Esophagus (tissue), 2 donors: ENCODE results near the gene CDH18. TPM values are rescaled to one million over a fixed set of nuclear protein-coding genes. Genes with fewer than 3 reads are reported as not detected.

Source experiments
- H3K27ac ChIP-seq, 2 donors: one replicate each; pipeline ENCODE4 v1.5.1; 2013; ENCODE audit warnings: low read depth in 2 of 2, mild to moderate bottlenecking in 2 of 2, inconsistent platforms in 1 of 2, low read length in 1 of 2, moderate library complexity in 1 of 2
- H3K27me3 ChIP-seq, 2 donors: one replicate each; pipeline ENCODE4 v1.6.1; 2013; ENCODE audit warnings: low read length in 2 of 2, control low read depth in 1 of 2, mild to moderate bottlenecking in 1 of 2; ENCODE audit not compliant: insufficient read depth in 2 of 2, control insufficient read depth in 1 of 2
- H3K36me3 ChIP-seq, 2 donors: one replicate each; pipeline ENCODE4 v1.6.1; 2013; ENCODE audit warnings: low read length in 1 of 2; ENCODE audit not compliant: control insufficient read depth in 2 of 2, insufficient read depth in 2 of 2
- H3K4me1 ChIP-seq, 2 donors: one replicate each; pipeline ENCODE4 v1.6.1; 2013; ENCODE audit warnings: low read length in 1 of 2; ENCODE audit not compliant: control insufficient read depth in 2 of 2, insufficient read depth in 2 of 2
- H3K4me3 ChIP-seq, 2 donors: one replicate each; pipeline ENCODE4 v1.5.1; 2013; ENCODE audit warnings: low read length in 2 of 2, mild to moderate bottlenecking in 2 of 2, low read depth in 1 of 2, moderate library complexity in 1 of 2
- H3K9me3 ChIP-seq, 2 donors: one replicate each; pipeline ENCODE4 v1.6.1; 2013; ENCODE audit warnings: mild to moderate bottlenecking in 2 of 2, low read depth in 1 of 2, low read length in 1 of 2, moderate library complexity in 1 of 2; ENCODE audit not compliant: control insufficient read depth in 2 of 2, insufficient read depth in 1 of 2
- WGBS, 2 donors: extraction: QIAGEN DNeasy Blood & Tissue Kit; methylation state at CpG; one replicate each; pipeline ENCODE4 v1.1.7; 2013; 5-methylcytosine and 5-hydroxymethylcytosine counted together
- polyA plus RNA-seq, 2 donors: library from polyadenylated mRNA; stranded (reverse); fragments of 200-250 nt; gene quantifications; one replicate each; pipeline ENCODE4 v1.2.3, GENCODE V29; 2013
- donor health status: healthy with polysubstance abuse.
- donor health status: Bipolar disorder and iron deficiency.

The CDH18 gene
- polyA plus RNA-seq, 2 donors, result not detected

GRCh38 chr5:20017021-20017420 is 29.0 kb upstream of the CDH18 start:
- no peak overlapping the region for H3K4me3 ChIP-seq
- H3K36me3 ChIP-seq, result no peaks in the 10 kb centered on the region
- WGBS, 2 donors, result 77 to 78% methylated on average over 1 of the region's 1 CpG
- H3K4me1 ChIP-seq, result no peaks in the 10 kb centered on the region
- no peaks in the 10 kb centered on the region for H3K27me3 ChIP-seq
- peaks cover 0 to 6% of the 10 kb centered on the region in 2 donors for H3K9me3 ChIP-seq
- no peak overlapping the region for H3K27ac ChIP-seq

- Histone ChIP-seq H3K4me3 (no peak overlapping the region), H3K9me3 (no peaks in the 10 kb centered on the region), H3K27ac (no peak overlapping the region), H3K27me3 (no peaks in the 10 kb centered on the region), H3K36me3 (no peaks in the 10 kb centered on the region), H3K4me1 (no peaks in the 10 kb centered on the region)
Observed at GRCh38 chr5:20000416-20000815, 12.4 kb upstream of the CDH18 start.

GRCh38 chr5:19988457-19988856 is 457 bp upstream of the CDH18 start:
- peaks cover 0 to 4% of the 10 kb centered on the region in 2 donors for H3K4me1 ChIP-seq
- H3K27me3 ChIP-seq, result no peaks in the 10 kb centered on the region
- 26 to 30% methylated on average over 12 of the region's 12 CpGs for WGBS, 2 donors
- H3K9me3 ChIP-seq, result no peaks in the 10 kb centered on the region
- no peak overlapping the region for H3K4me3 ChIP-seq
- no peaks in the 10 kb centered on the region for H3K36me3 ChIP-seq
- H3K27ac ChIP-seq, result no peak overlapping the region

DNA sequence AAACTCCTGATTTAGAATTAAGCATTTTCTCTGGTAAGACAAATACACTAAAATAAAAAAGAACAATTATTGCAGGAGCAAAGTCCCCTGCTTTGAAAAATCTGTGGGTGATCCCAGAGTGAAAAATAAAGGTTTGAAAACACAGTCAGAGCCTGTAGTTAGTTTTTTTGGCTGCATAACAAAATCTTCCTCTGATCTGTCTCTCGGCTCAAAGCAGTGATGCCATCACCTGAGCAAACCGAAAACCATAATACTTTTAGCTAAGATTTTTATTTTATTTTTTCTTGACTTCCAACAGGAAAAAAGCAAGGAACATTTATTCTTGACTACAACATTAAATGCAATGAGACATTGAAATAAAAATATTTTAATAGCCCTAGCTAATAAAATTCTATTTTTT is 1.2 kb downstream of the CDH18 start:
- H3K27me3 ChIP-seq, result no peaks in the 10 kb centered on the region
- H3K27ac ChIP-seq, result no peak overlapping the region
- peaks cover 0 to 4% of the 10 kb centered on the region in 2 donors for H3K4me1 ChIP-seq
- H3K9me3 ChIP-seq, result no peaks in the 10 kb centered on the region
- WGBS, 2 donors, result 87 to 92% methylated on average over 2 of the region's 2 CpGs
- no peak overlapping the region for H3K4me3 ChIP-seq
- no peaks in the 10 kb centered on the region for H3K36me3 ChIP-seq

GRCh38 chr5:19986031-19986619 is 1.9 kb downstream of the CDH18 start:
- Histone ChIP-seq H3K4me1 (peaks cover 0 to 4% of the 10 kb centered on the region in 2 donors), H3K4me3 (no peak overlapping the region), H3K27me3 (no peaks in the 10 kb centered on the region), H3K27ac (no peak overlapping the region), H3K36me3 (no peaks in the 10 kb centered on the region), H3K9me3 (no peaks in the 10 kb centered on the region)
- 54 to 71% methylated on average over 1 of the region's 1 CpG for WGBS, 2 donors

DNA sequence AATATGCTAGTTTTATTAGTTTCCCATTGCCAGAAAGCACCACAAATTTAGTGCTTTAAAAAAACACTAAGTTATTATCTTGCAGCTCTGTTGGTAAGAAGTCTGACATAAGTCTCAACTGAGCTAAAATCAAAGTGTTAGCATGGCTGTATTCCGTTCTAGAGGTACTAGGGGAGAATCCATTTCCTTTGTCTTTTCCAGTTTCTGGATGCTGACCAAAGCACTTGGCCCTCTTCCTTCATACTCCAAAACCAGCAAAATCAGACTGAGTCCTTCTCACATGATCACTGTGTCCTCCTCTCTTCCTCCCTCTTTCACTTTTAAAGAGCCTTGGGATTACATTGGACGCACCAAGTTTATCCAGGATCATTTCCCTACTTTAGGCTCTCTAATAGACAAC is 9.5 kb downstream of the CDH18 start:
- no peak overlapping the region for H3K4me3 ChIP-seq
- no peaks in the 10 kb centered on the region for H3K9me3 ChIP-seq
- H3K27me3 ChIP-seq, result no peaks in the 10 kb centered on the region
- H3K36me3 ChIP-seq, result no peaks in the 10 kb centered on the region
- H3K27ac ChIP-seq, result no peak overlapping the region
- H3K4me1 ChIP-seq, result no peaks in the 10 kb centered on the region
- WGBS, 2 donors, result 50 to 62% methylated on average over 2 of the region's 2 CpGs

GRCh38 chr5:19977099-19977498 is 10.9 kb downstream of the CDH18 start:
- Histone ChIP-seq H3K4me3 (no peak overlapping the region), H3K36me3 (no peaks in the 10 kb centered on the region), H3K4me1 (no peaks in the 10 kb centered on the region), H3K27me3 (no peaks in the 10 kb centered on the region), H3K9me3 (no peaks in the 10 kb centered on the region), H3K27ac (no peak overlapping the region)
- WGBS, 2 donors, result 48 to 49% methylated on average over 2 of the region's 2 CpGs

GRCh38 chr5:19975795-19976194 is 12.2 kb downstream of the CDH18 start:
- H3K27ac ChIP-seq, result no peak overlapping the region
- WGBS, 2 donors, result 61 to 70% methylated on average over 4 of the region's 4 CpGs
- no peaks in the 10 kb centered on the region for H3K36me3 ChIP-seq
- H3K4me1 ChIP-seq, result no peaks in the 10 kb centered on the region
- no peaks in the 10 kb centered on the region for H3K9me3 ChIP-seq
- no peak overlapping the region for H3K4me3 ChIP-seq
- H3K27me3 ChIP-seq, result no peaks in the 10 kb centered on the region

DNA sequence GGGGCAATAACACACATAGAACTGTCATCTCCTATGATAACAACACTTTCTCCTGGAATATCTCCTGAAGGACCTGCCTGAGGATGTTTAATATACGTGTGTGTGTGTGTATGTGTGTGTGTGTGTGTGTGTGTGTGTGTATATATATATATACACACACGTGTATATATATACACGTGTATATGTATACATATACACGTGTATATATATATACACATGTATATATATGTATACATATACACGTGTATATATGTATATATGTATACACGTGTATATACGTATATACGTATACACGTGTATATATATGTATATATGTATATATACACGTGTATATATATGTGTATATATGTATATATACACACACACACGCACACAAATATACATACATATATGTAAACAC is 27.5 kb downstream of the CDH18 start:
- H3K4me1 ChIP-seq, result no peaks in the 10 kb centered on the region
- no peaks in the 10 kb centered on the region for H3K27me3 ChIP-seq
- no peak overlapping the region for H3K4me3 ChIP-seq
- no peaks in the 10 kb centered on the region for H3K36me3 ChIP-seq
- WGBS, 2 donors, result 78 to 82% methylated on average over 11 of the region's 11 CpGs
- H3K27ac ChIP-seq, result no peak overlapping the region
- H3K9me3 ChIP-seq, result no peaks in the 10 kb centered on the region

- Histone ChIP-seq H3K36me3 (no peaks in the 10 kb centered on the region), H3K4me1 (no peaks in the 10 kb centered on the region), H3K27me3 (no peaks in the 10 kb centered on the region), H3K27ac (no peak overlapping the region), H3K9me3 (no peaks in the 10 kb centered on the region), H3K4me3 (no peak overlapping the region)
- WGBS, 2 donors, result 58 to 60% methylated on average over 2 of the region's 2 CpGs
Observed at GRCh38 chr5:19959830-19960384, 28.1 kb downstream of the CDH18 start.
